Activated CD8-positive, alpha-beta T cell treated with anti-CD3 and anti-CD28 coated beads, Interleukin-2, amount 10 ng/mL, durations not matched to agents 7 days and 5 days (primary cell): Measurements from ENCODE around the gene MS4A8. TPM values are rescaled to one million over a fixed set of nuclear protein-coding genes. Genes with fewer than 3 reads are reported as not detected.
"Not testable (repeated sequence)": the region's sequence is repeated elsewhere in the genome, so short reads cannot be mapped to it uniquely, and the experiment has no call there.

Source experiments
- ATAC-seq: fragments of 150-1000 bp; cut with Tn5 transposase; one replicate; pipeline ENCODE4 v1.10.0; 2021; ENCODE audit warnings: moderate library complexity
- CTCF ChIA-PET: fragments of 350-600 bp; sonication (Branson Sonifier 250); formaldehyde crosslinking; loops from one replicate; lab custom pipeline; 2021; ENCODE audit warnings: antibody characterized with exemption; lab: Charles Lee
- POLR2A ChIA-PET: fragments of 350-600 bp; sonication (Branson Sonifier 250); formaldehyde crosslinking; loops from one replicate; lab custom pipeline; 2021; ENCODE audit warnings: antibody characterized with exemption; lab: Charles Lee
- DNase-seq: peaks from one replicate; pipeline ENCODE4 v3.0.0-alpha.2; 2020
- H3K27ac Mint-ChIP-seq: one replicate; pipeline ENCODE4 v1.8.0; 2021; ENCODE audit warnings: mild to moderate bottlenecking, mixed read lengths
- H3K27me3 Mint-ChIP-seq: one replicate; pipeline ENCODE4 v1.8.0; 2021; ENCODE audit warnings: low read depth, mixed read lengths
- H3K36me3 Mint-ChIP-seq: one replicate; pipeline ENCODE4 v1.8.0; 2021; ENCODE audit warnings: low read depth, mixed read lengths
- H3K4me1 Mint-ChIP-seq: one replicate; pipeline ENCODE4 v1.8.0; 2021; ENCODE audit warnings: low read depth, mixed read lengths
- H3K4me3 Mint-ChIP-seq: one replicate; pipeline ENCODE4 v1.8.0; 2021; ENCODE audit warnings: mild to moderate bottlenecking, mixed read lengths
- H3K9me3 Mint-ChIP-seq: one replicate; pipeline ENCODE4 v1.8.0; 2022; ENCODE audit warnings: mixed read lengths; ENCODE audit not compliant: insufficient read depth
- total RNA-seq, 2 experiments: library from RNA; stranded (reverse); gene quantifications; one replicate each; pipeline ENCODE4 v1.2.3, GENCODE V29; 2021

Gene MS4A8, protein sequence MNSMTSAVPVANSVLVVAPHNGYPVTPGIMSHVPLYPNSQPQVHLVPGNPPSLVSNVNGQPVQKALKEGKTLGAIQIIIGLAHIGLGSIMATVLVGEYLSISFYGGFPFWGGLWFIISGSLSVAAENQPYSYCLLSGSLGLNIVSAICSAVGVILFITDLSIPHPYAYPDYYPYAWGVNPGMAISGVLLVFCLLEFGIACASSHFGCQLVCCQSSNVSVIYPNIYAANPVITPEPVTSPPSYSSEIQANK
- not detected for total RNA-seq

DNA sequence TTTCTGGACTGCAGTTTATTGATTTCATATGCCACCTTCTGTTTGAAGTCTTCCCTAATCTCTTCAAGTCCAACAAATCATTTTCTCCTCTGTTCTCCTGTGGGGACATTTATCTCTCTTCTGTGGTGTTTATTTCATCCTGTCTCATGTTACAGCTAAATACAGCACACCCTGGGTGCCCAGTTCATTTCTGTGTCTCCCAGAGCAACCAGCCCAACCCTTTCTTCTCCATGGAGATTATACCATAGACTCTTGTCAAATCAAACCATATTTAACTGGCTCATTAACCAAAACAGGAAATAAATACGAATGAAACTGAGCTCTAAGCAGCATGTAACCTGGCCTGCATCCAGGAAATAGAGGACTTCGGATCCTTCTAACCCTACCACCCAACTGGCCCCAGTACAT, at the start of gene MS4A8:
TSS of gene MS4A8 (plus strand) at position 329 of the 408 bp plus-strand sequence. CDS start 1,249 bp downstream, outside the sequence.
- no peaks in the 10 kb centered on the region for H3K36me3 Mint-ChIP-seq
- ATAC-seq (no peak), DNase-seq (no peak)
- no peak within 1 kb of the TSS for H3K27ac Mint-ChIP-seq
- ChIA-PET POLR2A (no interaction called here), CTCF (no interaction called here)
- no peaks in the 10 kb centered on the region for H3K9me3 Mint-ChIP-seq
- H3K27me3 Mint-ChIP-seq: peaks cover 17% of the 10 kb centered on the region
- H3K4me3 Mint-ChIP-seq: no peak within 1 kb of the TSS
- H3K4me1 Mint-ChIP-seq: no peaks in the 10 kb centered on the region

DNA sequence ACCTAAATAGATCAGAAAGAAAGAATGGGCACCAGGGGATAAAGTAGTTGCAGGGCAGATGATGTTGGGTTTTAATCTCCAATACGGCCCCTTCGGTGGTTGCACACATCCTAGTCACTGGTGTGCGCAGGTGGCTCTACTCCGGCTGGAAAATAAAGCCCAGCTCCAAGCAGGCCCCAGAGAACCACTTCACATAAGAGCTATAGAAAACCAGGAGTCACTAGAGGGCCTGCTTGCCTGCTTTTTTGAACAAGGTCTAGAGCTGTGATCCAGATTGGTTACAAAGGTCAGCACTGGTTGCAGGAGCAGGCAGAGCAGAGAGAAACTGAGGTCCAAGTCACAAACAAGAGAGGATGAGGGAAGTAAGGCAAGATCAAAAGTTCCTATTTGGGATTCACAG, 41.5 kb upstream of the MS4A8 start:
- POLR2A ChIA-PET: no interaction called here
- Mint-ChIP-seq H3K4me1 (no peaks in the 10 kb centered on the region), H3K27me3 (no peaks in the 10 kb centered on the region), H3K36me3 (no peaks in the 10 kb centered on the region), H3K27ac (no peak overlapping the region), H3K4me3 (no peak overlapping the region), H3K9me3 (no peaks in the 10 kb centered on the region)
- ATAC-seq: no peak
- CTCF ChIA-PET: no interaction called here
- DNase-seq: no peak

DNA sequence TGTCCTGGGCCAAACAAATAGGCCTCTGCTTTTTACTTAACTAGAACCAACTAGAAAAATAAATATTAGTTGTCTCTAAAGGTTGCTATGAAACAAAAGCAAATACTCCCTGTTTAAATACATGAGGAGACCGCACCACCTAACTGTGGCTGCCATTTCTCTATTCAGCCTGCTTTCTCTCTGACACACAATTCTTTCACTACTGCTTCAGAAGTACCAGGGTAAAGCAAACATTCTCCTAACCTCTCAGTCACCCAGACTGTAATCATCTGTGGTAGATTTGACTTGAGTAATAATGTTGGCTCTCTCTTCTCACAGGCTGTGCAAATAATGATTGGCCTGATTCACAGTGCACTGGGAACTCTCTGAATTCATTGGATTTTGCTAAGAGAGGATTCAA, 41.0 kb upstream of the MS4A8 start:
- ChIA-PET CTCF (no interaction called here), POLR2A (no interaction called here)
- no peak for DNase-seq
- no peaks in the 10 kb centered on the region for H3K9me3 Mint-ChIP-seq
- H3K36me3 Mint-ChIP-seq: no peaks in the 10 kb centered on the region
- H3K4me3 Mint-ChIP-seq: no peak overlapping the region
- ATAC-seq: no peak
- H3K27me3 Mint-ChIP-seq: no peaks in the 10 kb centered on the region
- H3K4me1 Mint-ChIP-seq: no peaks in the 10 kb centered on the region
- H3K27ac Mint-ChIP-seq: no peak overlapping the region

DNA sequence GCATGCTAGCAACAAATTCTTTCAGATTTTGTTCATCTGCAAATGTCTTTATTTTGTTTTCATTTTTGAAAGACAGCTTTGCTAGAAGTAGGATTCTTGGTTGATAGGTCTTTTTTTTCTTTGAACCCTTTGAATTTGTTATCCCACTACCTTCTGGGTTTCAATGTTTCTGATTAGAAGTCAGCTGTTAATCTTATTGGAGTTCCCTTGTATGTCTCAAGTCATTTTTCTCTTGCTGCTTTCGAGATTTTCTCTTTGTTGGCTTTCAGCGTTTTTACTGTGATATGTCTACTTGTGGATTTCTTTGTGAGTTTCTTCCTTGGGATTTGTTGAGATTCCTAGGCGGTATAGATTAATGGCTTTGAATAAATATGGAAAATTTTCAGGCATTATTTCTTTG, 27.2 kb upstream of the MS4A8 start:
- H3K9me3 Mint-ChIP-seq: peaks cover 19% of the 10 kb centered on the region
- H3K4me1 Mint-ChIP-seq: no peaks in the 10 kb centered on the region
- ATAC-seq (no peak), DNase-seq (no peak)
- POLR2A ChIA-PET: no interaction called here
- no peak overlapping the region for H3K27ac Mint-ChIP-seq
- no peak overlapping the region for H3K4me3 Mint-ChIP-seq
- no peaks in the 10 kb centered on the region for H3K36me3 Mint-ChIP-seq
- CTCF ChIA-PET: no interaction called here
- H3K27me3 Mint-ChIP-seq: peaks cover 2% of the 10 kb centered on the region

DNA sequence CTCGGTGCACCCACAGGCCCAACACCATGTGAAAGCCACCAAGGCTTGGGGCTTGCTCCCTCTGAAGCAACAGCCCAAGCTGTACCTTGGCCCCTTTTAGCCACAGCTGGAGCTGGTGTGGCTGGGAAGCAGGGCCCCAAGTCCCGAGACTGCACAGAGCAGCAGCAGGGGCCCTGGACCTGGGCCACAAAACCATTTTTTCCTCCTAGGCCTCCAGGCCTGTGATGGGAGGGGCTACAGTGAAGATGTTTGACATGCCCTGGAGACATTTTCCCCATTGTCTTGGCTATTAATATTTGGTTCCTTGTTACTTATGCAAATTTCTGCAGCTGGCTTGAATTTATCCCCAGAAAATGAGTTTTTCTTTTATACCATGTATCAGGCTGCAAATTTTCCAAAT, 21.2 kb upstream of the MS4A8 start:
- H3K27ac Mint-ChIP-seq, H3K27me3 Mint-ChIP-seq, CTCF ChIA-PET, POLR2A ChIA-PET, H3K36me3 Mint-ChIP-seq, H3K4me3 Mint-ChIP-seq, ATAC-seq, H3K4me1 Mint-ChIP-seq, DNase-seq: not testable (repeated sequence)
- H3K9me3 Mint-ChIP-seq: peaks cover 22% of the 10 kb centered on the region

DNA sequence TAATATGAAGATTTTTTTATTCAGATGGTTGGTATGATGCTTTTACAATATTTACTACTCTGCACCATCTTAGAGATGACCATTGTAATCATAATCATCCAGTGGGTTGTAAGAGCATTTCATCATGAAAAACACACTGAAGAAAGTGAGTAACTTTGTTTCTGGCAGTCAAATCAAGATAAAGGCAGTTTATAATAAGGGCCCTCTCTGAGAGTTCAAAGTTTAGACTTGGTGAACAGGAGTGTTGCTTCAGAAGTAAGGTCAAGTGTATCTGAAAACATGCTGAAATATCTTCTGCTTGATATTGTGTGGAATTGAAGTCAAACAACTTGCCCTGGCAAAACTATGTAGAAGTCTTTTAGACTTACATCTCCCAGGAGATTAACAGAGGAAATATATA, 19.5 kb upstream of the MS4A8 start:
- CTCF ChIA-PET: no interaction called here
- H3K27me3 Mint-ChIP-seq: peaks cover 5% of the 10 kb centered on the region

DNA sequence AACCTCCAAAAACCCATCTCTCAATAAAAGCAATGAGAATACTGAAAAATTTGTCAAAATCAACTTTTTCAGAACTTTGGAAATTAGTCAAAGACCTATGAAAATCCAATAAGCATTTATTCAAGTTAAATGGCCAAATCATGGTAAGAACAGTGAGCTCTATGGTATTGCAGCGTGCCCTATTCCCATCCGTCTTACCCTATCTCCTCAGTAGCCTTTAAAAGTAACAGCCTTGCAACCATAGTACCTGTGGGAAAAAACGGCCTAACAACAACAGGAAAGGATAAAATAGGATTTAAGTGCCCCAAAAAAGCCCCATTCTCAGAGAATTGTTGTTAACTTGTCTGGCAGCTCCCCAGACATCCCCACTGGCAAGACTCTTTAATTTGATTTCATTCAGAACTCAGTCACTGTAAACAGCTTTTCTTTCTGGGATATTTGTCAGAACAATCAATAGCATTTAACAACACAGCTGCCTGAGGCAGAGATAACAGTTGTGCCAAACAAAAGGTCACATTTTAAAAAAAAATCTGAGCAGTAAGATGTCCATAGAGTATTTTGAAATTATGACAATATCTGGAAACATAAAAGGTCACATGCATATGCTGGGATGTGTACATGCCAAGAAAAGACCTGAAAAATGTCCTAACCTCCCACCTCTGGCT, 18.8 kb upstream of the MS4A8 start:
- Mint-ChIP-seq H3K4me1 (no peaks in the 10 kb centered on the region), H3K27ac (no peak overlapping the region), H3K27me3 (peaks cover 5% of the 10 kb centered on the region), H3K36me3 (peaks cover 2% of the 10 kb centered on the region), H3K9me3 (peaks cover 20% of the 10 kb centered on the region), H3K4me3 (no peak overlapping the region)
- DNase-seq (no peak), ATAC-seq (no peak)
- POLR2A ChIA-PET: no interaction called here
- CTCF ChIA-PET: no interaction called here

More for the DNA sequence above, 19.5 kb upstream of the MS4A8 start:
- H3K9me3 Mint-ChIP-seq: peaks cover 22% of the 10 kb centered on the region
- POLR2A ChIA-PET: no interaction called here
- no peak for DNase-seq
- ATAC-seq: no peak
- no peak overlapping the region for H3K4me3 Mint-ChIP-seq
- H3K4me1 Mint-ChIP-seq: no peaks in the 10 kb centered on the region
- H3K36me3 Mint-ChIP-seq: peaks cover 2% of the 10 kb centered on the region
- no peak overlapping the region for H3K27ac Mint-ChIP-seq

DNA sequence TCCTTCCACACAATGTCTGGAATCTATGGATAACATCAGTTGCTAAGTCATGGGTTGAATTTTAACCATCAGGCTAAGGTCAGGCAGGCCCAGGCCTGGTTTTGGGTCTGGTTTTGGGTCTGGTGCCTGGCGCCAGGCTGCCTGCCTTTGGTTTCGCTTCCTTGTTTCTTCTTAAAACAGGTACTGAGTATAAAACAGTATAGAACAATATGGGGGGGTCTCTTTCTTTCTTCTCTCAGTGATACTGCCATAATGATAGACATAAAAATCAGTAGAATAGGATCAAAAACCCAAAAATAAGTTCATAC, 14.9 kb upstream of the MS4A8 start:
- CTCF ChIA-PET, H3K27ac Mint-ChIP-seq, H3K9me3 Mint-ChIP-seq, H3K36me3 Mint-ChIP-seq, POLR2A ChIA-PET, H3K4me3 Mint-ChIP-seq, ATAC-seq, DNase-seq, H3K4me1 Mint-ChIP-seq: not testable (repeated sequence)
- H3K27me3 Mint-ChIP-seq: peaks cover 10% of the 10 kb centered on the region

DNA sequence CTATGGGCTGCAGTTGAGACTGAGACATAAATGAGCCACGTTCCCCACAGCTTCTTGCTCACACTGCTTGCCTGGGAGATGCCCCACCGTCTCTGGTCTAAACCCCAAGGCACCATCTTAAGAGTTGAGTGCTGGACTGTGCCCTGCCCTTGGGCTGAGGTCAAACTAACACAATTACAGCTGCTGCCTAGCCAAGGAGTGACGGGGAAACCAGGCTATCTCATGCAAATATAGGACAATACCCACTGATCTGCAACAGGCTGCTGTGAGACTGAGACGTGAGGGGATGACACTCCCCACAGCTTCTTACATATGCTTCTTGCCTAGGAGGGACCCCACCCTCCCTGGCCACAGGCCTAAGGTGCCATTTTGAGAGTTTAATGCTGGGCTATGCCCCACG, 7.8 kb upstream of the MS4A8 start:
- H3K36me3 Mint-ChIP-seq: no peaks in the 10 kb centered on the region
- ChIA-PET CTCF (no interaction called here), POLR2A (no interaction called here)
- DNase-seq (no peak), ATAC-seq (no peak)
- no peak overlapping the region for H3K27ac Mint-ChIP-seq
- peaks cover 14% of the 10 kb centered on the region for H3K27me3 Mint-ChIP-seq
- no peaks in the 10 kb centered on the region for H3K9me3 Mint-ChIP-seq
- no peak overlapping the region for H3K4me3 Mint-ChIP-seq
- no peaks in the 10 kb centered on the region for H3K4me1 Mint-ChIP-seq

DNA sequence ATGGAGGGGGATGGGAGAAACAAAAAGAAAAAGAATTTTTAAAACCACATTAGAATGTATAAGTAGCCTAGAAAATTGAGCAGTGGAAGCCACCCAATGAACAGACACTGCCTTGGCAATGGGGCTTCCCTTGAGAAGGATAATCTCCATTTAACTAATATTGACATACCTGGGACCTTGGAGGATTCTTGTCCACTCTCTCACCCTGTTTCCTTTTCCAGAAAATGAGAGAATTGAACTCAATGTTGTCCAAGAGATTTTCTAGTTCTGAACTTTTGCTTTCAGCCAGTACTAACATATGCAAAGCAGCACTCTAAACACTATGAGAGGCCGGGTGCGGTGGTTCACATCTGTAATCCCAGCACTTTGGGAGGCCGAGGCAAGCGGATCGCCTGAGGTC, 524 bp downstream of the MS4A8 start:
- no peaks in the 10 kb centered on the region for H3K36me3 Mint-ChIP-seq
- ATAC-seq (no peak), DNase-seq (no peak)
- ChIA-PET POLR2A (no interaction called here), CTCF (no interaction called here)
- H3K27ac Mint-ChIP-seq: no peak overlapping the region
- peaks cover 17% of the 10 kb centered on the region for H3K27me3 Mint-ChIP-seq
- H3K4me3 Mint-ChIP-seq: no peak overlapping the region
- H3K4me1 Mint-ChIP-seq: no peaks in the 10 kb centered on the region
- H3K9me3 Mint-ChIP-seq: no peaks in the 10 kb centered on the region

DNA sequence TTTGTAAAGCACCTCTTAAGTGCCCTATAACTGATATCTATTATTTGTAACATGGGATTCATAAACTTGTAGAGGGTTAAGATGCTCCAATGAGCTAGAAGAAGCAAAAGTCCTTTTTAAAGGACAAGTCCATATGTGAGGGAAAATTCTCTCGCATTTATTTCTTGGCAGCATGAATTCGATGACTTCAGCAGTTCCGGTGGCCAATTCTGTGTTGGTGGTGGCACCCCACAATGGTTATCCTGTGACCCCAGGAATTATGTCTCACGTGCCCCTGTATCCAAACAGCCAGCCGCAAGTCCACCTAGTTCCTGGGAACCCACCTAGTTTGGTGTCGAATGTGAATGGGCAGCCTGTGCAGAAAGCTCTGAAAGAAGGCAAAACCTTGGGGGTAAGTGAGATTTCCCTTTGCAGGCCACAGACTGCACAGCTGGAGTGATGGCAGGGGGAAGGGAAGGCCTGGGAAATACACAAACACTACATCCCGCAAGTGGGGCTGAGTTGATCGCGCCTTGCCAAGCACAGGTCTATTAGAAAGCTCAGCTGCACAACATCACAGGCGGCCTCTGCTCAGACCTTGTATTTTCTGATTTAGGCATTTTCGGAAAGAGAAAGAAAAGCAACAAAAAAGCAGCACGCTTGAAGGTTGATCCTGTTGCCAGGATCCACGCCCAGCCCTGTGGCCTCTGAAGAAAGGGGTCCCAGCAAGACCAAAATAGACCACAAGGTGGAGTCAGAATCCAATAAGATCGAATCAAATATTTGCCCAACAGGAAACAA, 1.5 kb downstream of the MS4A8 start:
- Mint-ChIP-seq H3K4me3 (no peak overlapping the region), H3K9me3 (no peaks in the 10 kb centered on the region), H3K4me1 (no peaks in the 10 kb centered on the region), H3K36me3 (no peaks in the 10 kb centered on the region), H3K27ac (no peak overlapping the region), H3K27me3 (peaks cover 9% of the 10 kb centered on the region)
- CTCF ChIA-PET: no interaction called here
- DNase-seq (no peak), ATAC-seq (no peak)
- POLR2A ChIA-PET: no interaction called here

DNA sequence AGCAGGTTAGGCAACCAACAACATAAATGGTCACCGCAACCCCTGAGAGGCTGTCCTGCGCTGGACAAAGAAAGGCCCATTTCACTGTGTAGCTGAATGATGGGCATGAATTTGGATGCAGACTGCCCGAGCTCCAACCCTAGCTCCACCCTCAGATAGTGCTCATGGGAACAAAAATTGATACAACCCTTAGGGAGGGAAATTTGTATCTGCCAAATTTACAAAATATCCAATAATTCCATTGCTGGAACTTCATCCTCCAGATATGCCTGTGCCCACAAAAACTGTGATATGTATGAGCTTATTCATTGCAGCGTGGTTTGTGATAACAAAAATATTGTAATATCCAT, 2.0 kb downstream of the MS4A8 start:
- Mint-ChIP-seq H3K4me3 (no peak overlapping the region), H3K27ac (no peak overlapping the region), H3K9me3 (no peaks in the 10 kb centered on the region), H3K4me1 (no peaks in the 10 kb centered on the region), H3K36me3 (no peaks in the 10 kb centered on the region), H3K27me3 (peaks cover 8% of the 10 kb centered on the region)
- no peak for DNase-seq
- ATAC-seq: no peak
- CTCF ChIA-PET: interaction anchor here (1.0 kb wide), 1 partner anchor 79 kb away, joined by 3 read pairs; no protein-coding TSS in a partner anchor
- POLR2A ChIA-PET: no interaction called here
